Measurements from ENCODE around the gene RAB7B. TPM values are rescaled to one million over a fixed set of nuclear protein-coding genes. Genes with fewer than 3 reads are reported as not detected.

Gene RAB7B, protein sequence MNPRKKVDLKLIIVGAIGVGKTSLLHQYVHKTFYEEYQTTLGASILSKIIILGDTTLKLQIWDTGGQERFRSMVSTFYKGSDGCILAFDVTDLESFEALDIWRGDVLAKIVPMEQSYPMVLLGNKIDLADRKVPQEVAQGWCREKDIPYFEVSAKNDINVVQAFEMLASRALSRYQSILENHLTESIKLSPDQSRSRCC
- not detected in 2 replicates for total RNA-seq

DNA sequence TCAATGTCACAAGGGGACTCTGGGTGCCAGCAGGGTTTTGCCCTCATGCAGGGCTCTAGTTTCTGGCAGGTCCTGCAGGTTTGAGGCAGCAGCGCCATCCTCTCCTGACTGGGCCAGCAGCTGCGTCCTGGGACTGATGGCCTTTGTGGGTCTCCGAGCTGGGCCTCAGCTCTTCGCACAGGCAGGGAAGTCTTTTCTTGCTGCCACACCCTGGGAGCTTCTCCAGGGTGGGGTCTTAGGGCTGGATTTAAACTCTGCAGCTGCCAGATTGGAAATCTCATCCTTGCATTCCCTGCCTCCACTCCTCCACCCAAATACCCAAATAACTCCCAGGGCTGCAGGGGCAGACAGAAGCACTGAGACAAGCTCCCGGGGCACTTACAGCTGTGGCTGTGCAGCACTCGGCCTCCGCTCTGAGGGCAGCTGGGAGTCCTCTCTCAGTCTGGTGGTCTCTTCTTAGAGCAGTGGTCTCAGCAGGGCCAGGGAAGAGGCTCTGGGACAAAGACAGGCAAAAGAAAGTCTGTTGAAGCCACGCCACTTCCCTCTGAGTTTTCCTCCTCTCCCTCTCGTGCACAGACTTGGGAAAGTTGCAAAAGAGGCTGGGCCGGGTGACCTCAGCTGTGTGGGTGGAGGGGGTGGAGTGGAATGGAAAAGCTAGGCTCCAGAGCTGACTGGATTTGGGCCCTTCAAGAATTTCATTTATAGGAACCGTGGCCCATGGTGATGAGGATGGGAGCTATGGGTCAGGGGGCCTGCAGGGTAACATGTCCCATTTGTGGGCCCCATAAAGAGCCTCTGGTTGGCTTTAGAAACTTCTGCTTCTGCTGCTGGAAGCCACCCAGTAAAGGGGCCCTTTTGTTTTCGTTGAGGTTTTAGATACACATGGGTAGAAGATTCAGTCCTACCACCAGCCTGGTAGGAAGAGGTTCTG, at the start of gene RAB7B:
Gene RAB7B (minus strand): TSS at position 525 of the 931 bp plus-strand sequence. CDS start 9,260 bp downstream, outside the sequence.
- intact Hi-C loops (cut with micrococcal nuclease): no loop called here

- intact Hi-C loops (cut with micrococcal nuclease): loop anchor here (5.0 to 10.0 kb wide), 3 partner anchors 420 to 752 kb away; partner anchors contain the start of gene ELK4
Observed at GRCh38 chr1:206052231-206052865, 49.2 kb upstream of the RAB7B start.

- intact Hi-C loops (cut with micrococcal nuclease): loop anchor here (1.0 to 10.0 kb wide), 5 partner anchors 20 to 754 kb away; partner anchors contain the start of genes ELK4 and RAB29
Observed at GRCh38 chr1:206050655-206051235, 47.5 kb upstream of the RAB7B start.

DNA sequence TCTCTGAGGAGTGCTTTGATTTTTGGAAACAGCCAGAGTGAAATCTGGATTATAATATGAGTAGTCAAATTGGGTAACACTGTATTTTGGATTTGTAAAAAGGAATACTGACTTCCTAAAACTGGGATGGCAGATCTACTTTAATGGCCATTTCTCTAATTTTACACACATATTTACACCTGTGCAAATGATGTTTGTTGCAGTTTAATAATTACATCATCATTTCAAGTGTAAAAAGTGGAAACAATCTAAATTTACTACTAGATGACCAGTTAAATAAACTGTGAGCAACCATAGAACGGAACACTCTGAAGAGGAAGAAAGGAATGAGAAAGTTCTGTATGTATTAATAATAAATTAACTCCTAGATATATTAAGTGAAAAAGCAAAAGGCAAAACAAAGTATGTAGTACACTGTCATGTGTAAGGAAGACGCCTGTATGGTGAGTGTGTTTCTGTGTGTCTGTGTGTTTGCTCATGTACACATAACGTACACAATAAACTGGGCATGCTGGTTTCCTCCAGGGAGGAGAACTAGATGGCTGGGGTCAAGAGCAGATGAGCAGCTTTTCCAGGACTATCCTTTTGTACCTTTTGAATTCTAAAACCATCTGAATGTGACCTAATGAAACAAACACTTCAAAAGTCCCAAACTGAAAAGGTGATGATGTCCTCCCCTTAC, 46.9 kb upstream of the RAB7B start:
- intact Hi-C loops (cut with micrococcal nuclease): loop anchor here (1.0 to 10.0 kb wide), 5 partner anchors 19 to 755 kb away; partner anchors contain the start of genes ELK4 and RAB29

GRCh38 chr1:206049293-206049692, 46.1 kb upstream of the RAB7B start:
- intact Hi-C loops (cut with micrococcal nuclease): no loop called here

- intact Hi-C loops (cut with micrococcal nuclease): no loop called here
Observed at GRCh38 chr1:206048582-206048981, 45.4 kb upstream of the RAB7B start.

DNA sequence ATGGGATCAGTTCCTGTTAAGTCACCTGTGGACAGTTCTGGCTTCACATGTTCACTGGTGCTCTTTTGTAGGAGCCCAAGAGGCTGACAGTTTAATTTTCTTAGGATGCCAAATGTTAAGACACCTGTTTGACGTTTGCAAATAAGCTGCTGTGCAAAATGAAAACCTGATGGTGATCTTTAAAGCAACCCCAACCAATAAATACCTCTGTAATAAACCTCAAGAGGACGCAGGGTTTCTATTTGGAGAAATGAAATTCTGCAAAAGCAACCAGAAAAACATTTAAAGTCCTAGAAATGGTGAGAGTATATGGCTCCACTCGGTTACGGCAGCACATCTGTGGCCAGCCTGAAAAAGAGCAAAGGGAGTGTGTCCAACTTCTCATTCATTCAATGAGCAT, 44.1 kb upstream of the RAB7B start:
- intact Hi-C loops (cut with micrococcal nuclease): no loop called here

DNA sequence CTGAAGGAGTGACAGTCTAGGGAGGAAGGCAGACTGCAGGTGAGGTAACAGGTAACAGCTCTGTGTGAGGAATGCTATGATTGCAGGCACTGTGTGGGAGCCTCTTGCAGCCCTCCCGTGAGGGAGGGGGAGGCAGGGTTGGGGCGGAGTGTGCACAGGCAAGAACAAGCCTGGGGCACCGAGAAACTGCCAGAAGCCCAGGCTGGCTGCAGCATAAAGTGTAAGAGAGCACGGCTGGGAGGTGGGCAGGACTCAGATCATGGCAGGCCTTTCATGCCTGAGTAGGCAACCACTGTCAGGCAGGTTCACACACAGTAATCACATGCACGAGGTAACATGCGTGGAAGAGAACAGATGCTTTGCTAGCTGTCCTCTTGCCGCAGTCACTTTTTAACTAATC, 38.4 kb upstream of the RAB7B start:
- intact Hi-C loops (cut with micrococcal nuclease): no loop called here

DNA sequence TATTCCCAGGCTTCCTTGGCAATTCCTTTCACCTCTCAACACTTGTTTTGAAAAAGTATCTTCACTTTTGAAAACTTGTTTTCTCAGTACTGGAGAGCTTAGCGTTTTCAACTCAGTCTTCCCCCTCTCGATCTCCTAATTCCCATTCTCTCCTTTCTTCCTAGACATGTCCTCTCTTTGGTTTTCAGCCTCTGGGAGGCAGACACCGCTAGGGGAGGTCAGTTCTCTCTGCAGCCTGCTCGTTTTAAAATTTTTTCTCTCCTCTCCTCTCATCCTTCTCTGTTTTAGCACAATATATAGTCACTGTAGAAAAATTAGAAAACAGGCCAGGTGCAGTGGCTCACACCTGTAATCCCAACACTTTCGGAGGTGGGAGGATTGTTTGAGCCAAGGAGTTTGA, 37.1 kb upstream of the RAB7B start:
- intact Hi-C loops (cut with micrococcal nuclease): no loop called here

GRCh38 chr1:206039046-206039973, 36.1 kb upstream of the RAB7B start:
- intact Hi-C loops (cut with micrococcal nuclease): no loop called here

DNA sequence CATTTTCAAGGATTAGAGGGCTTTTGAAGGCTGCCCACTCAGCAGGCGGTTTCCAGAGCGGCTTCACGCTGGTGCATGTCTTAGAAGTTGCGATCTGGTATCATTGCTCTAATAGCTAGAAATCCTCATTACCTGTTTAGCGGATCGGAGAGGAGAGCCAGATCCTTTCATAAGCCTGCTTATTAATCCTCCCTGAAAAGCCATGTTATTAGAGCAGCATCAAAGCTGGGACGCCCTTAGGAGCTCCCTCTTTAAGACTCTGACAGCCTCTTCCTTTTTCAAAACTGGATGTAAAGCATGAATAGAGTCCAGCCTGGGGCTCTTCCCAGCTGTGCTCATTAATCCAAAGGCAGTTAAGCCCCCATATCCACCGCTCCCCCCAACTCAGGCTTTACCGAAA, 34.4 kb upstream of the RAB7B start:
- intact Hi-C loops (cut with micrococcal nuclease): no loop called here

- intact Hi-C loops (cut with micrococcal nuclease): no loop called here
Observed at GRCh38 chr1:206036663-206037455, 33.7 kb upstream of the RAB7B start.

DNA sequence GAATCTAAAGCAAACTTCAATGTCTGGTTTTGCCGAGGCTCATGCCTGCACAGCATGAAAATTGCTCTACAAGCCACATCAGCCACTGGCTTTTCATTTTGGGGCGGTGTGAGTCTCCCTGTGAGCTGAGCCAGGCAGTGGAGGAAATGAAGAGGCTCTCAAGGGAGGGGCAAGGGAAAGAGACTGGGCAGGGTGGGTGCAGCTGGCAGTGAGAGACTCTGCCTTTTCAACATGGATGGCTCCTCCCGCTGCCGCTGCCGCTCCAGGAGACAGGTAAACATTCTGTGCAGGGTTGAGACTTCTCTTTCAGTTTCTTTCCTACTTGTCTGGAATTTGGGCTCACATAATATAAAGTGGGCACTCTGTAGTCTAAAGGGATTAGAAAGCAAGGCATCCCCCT, 31.8 kb upstream of the RAB7B start:
- intact Hi-C loops (cut with micrococcal nuclease): no loop called here

DNA sequence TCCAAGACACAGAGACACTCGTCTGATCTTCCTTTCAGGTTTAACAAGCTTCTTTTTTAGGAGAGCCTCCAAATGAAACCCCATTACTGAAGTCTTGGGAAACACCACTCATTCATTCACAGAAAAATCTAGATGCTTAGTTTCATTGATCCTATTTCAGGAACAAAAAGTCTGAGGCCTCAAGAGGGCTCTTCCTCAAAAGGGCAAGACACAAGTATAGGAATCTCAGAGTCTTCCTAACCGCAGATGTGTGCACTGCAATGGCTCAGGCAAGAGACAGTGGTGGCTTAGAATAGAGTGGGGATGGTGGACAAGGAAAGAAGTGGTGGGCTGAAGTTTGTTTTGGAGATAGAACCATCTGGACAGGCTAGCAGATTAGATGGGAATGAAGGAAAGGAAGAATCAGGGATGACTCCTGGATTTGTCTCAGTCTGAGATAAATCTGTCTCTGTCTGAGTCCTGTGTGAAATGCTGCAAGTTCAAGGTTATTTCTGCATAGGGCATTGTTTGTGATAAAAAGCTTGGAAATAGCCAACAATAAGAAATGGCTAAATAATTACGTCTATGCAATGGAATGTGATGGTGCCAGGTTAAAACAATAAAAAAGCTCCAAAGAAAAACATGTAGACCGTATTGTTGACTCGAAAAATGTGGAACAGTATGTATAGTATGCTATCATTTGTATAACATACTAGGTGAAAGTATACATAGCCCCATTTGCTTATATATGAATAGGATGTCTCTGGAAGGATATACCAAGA, 29.4 kb upstream of the RAB7B start:
- intact Hi-C loops (cut with micrococcal nuclease): loop anchor here (5.0 kb wide), 1 partner anchor 50 kb away; no protein-coding TSS in a partner anchor

- intact Hi-C loops (cut with micrococcal nuclease): loop anchor here (1.0 to 5.0 kb wide), 6 partner anchors 20 to 239 kb away; no protein-coding TSS in a partner anchor
Observed at GRCh38 chr1:206030714-206031113, 27.5 kb upstream of the RAB7B start.

DNA sequence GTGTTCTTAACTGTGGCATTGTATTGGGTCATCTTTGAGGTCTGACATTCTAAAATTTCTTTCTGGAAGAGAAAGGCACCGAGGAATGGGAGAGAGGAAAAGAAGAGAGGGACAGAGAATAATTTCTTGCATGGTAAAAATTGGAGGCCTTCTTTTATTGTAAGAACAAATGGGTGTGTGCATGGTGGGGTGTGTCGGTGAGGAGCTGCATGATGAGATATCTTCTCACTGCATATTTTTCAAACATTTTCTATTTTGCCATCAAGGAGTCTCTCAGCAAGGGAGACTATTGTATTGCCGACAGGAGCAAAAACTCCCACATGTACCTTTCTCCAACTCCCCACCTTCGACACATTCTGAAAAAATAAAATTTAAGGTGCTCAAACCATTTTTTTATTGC, 27.0 kb upstream of the RAB7B start:
- intact Hi-C loops (cut with micrococcal nuclease): loop anchor here (1.0 to 5.0 kb wide), 6 partner anchors 21 to 239 kb away; no protein-coding TSS in a partner anchor

DNA sequence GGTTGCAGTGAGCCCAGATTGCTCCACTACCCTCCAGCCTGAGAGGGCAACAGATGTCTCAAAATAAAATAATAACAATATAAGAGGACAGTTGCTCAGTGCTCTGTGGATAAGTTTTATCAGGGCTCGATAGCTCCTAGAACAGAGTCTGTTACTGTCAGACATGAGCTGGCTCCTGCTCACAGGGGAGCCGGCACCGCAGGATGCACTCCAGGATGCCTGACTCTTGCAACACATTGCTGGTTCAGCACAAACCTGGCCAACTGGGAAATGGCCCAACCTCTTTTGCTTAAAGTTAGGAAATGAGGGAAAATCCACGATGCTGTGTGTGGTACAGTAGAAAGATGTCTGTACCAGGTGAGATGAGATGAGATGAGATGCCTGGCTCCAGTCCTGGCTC, 26.3 kb upstream of the RAB7B start:
- intact Hi-C loops (cut with micrococcal nuclease): no loop called here

GRCh38 chr1:206025283-206025820, 22.2 kb upstream of the RAB7B start:
- intact Hi-C loops (cut with micrococcal nuclease): no loop called here

Measured in T-helper 1 cell treated with Interleukin-12 subunit alpha and Interleukin-12 subunit beta and Interleukin-4 antibody, amounts not matched to agents 30 ng/mL and 1 ng/mL, for 36 hours (primary cell).